GM23338 (cell line): ENCODE measurements around the gene SHISA2. TPM values are rescaled to one million over a fixed set of nuclear protein-coding genes. Genes with fewer than 3 reads are reported as not detected.
A peak's percentile ranks its signal among the peaks of the same experiment; 100 is the strongest.

ENCODE experiments used
- ATAC-seq: fragments of 200-7000 bp; cut with Tn5 transposase; 3 replicates; pipeline ENCODE4 v1.9.1; 2020
- DNase-seq: peaks from one replicate; pipeline ENCODE4 v3.0.0-alpha.2; 2015; ENCODE audit warnings: low spot score
- H2AFZ ChIP-seq: fragments of 200-600 bp; sonication (generic); 2 replicates; pipeline ENCODE4 v1.8.0; 2016; ENCODE audit warnings: antibody characterized with exemption, mild to moderate bottlenecking, moderate library complexity
- H3F3A ChIP-seq: fragments of 200-600 bp; sonication (generic); replicated peaks from 2 replicates; pipeline ENCODE4 v1.8.0; 2017; ENCODE audit warnings: antibody characterized with exemption, mixed run types, low read depth
- H3K27ac ChIP-seq: fragments of 200-600 bp; sonication (generic); 2 replicates; pipeline ENCODE4 v1.6.1; 2016; ENCODE audit warnings: low read depth
- H3K27me3 ChIP-seq: fragments of 200-600 bp; sonication (generic); 2 replicates; pipeline ENCODE4 v1.8.0; 2016; ENCODE audit warnings: mild to moderate bottlenecking, mixed run types, moderate library complexity; ENCODE audit not compliant: insufficient read depth
- H3K36me3 ChIP-seq: fragments of 200-600 bp; sonication (generic); 2 replicates; pipeline ENCODE4 v1.8.0; 2016; ENCODE audit warnings: mild to moderate bottlenecking; ENCODE audit not compliant: insufficient read depth
- H3K4me1 ChIP-seq: fragments of 200-600 bp; sonication (generic); 2 replicates; pipeline ENCODE4 v1.8.0; 2016; ENCODE audit warnings: mild to moderate bottlenecking, moderate library complexity; ENCODE audit not compliant: insufficient read depth
- H3K4me2 ChIP-seq: fragments of 200-600 bp; sonication (generic); 2 replicates; pipeline ENCODE4 v1.7.1; 2017; ENCODE audit warnings: mixed run types
- H3K4me3 ChIP-seq: fragments of 200-600 bp; sonication (generic); 2 replicates; pipeline ENCODE4 v1.6.1; 2016; ENCODE audit warnings: mixed run types
- H3K79me2 ChIP-seq: fragments of 200-600 bp; sonication (generic); replicated peaks from 2 replicates; pipeline ENCODE4 v1.8.0; 2017; ENCODE audit warnings: mild to moderate bottlenecking; ENCODE audit not compliant: insufficient read depth
- H3K9me2 ChIP-seq: fragments of 200-600 bp; sonication (generic); 2 replicates; pipeline ENCODE4 v1.8.0; 2017; ENCODE audit not compliant: insufficient read depth
- H4K20me1 ChIP-seq: fragments of 200-600 bp; sonication (generic); replicated peaks from 2 replicates; pipeline ENCODE4 v1.8.0; 2017; ENCODE audit warnings: mild to moderate bottlenecking; ENCODE audit not compliant: insufficient read depth
- H3K27ac Mint-ChIP-seq: 2 replicates; pipeline ENCODE4 v1.8.0; 2020; ENCODE audit warnings: inconsistent platforms, mild to moderate bottlenecking, moderate library complexity, mixed read lengths
- H3K27me3 Mint-ChIP-seq: 3 replicates; pipeline ENCODE4 v1.8.0; 2022; ENCODE audit warnings: low read depth, mild to moderate bottlenecking, moderate library complexity, mixed read lengths, inconsistent platforms; ENCODE audit not compliant: insufficient read depth, poor library complexity
- H3K36me3 Mint-ChIP-seq: 3 replicates; pipeline ENCODE4 v1.8.0; 2021; ENCODE audit warnings: low read depth, mild to moderate bottlenecking, inconsistent platforms, moderate library complexity, mixed read lengths
- H3K4me1 Mint-ChIP-seq: 3 replicates; pipeline ENCODE4 v1.8.0; 2020; ENCODE audit warnings: mild to moderate bottlenecking, inconsistent platforms, mixed read lengths
- H3K4me3 Mint-ChIP-seq: 3 replicates; pipeline ENCODE4 v1.8.0; 2021; ENCODE audit warnings: moderate library complexity, mild to moderate bottlenecking, inconsistent platforms, mixed read lengths
- H3K9me3 Mint-ChIP-seq: 3 replicates; pipeline ENCODE4 v1.8.0; 2020; ENCODE audit warnings: moderate library complexity, mild to moderate bottlenecking, inconsistent platforms, mixed read lengths
- CTCF ChIP-seq, 2 experiments: fragments of 200-600 bp in 1 of 2; sonication (generic) in 1 of 2; conservative IDR thresholded peaks; 2 replicates each; pipeline versions ENCODE4 v1.5.1 to v1.6.1; 2016 to 2017; ENCODE audit warnings: antibody characterized with exemption in 2 of 2, low read depth in 2 of 2, mild to moderate bottlenecking in 2 of 2, moderate library complexity in 1 of 2
- NANOG ChIP-seq: IDR thresholded peaks from 2 replicates; pipeline ENCODE4 v1.6.1; 2016; ENCODE audit warnings: antibody characterized with exemption, borderline replicate concordance
- POLR2AphosphoS5 ChIP-seq: IDR thresholded peaks from 2 replicates; pipeline ENCODE4 v1.6.1; 2016; ENCODE audit warnings: antibody characterized with exemption, low read depth
- STAT1 ChIP-seq: IDR thresholded peaks from one replicate; pipeline ENCODE4 v1.6.1; 2016; ENCODE audit warnings: antibody characterized with exemption; ENCODE audit not compliant: unreplicated experiment
- ZNF114 ChIP-seq: fragments of 250-450 bp; sonication (Bioruptor Pico); IDR thresholded peaks from 2 replicates; pipeline ENCODE4 v1.5.0; 2020; ENCODE audit warnings: mild to moderate bottlenecking, moderate library complexity
- ZNF331 ChIP-seq: fragments of 250-450 bp; sonication (Bioruptor Pico); IDR thresholded peaks from 2 replicates; pipeline ENCODE4 v1.5.0; 2020; ENCODE audit warnings: low read depth, mild to moderate bottlenecking, moderate library complexity
- ZNF462 ChIP-seq: fragments of 250-450 bp; sonication (Bioruptor Pico); IDR thresholded peaks from 2 replicates; pipeline ENCODE4 v1.5.0; 2020; ENCODE audit warnings: mild to moderate bottlenecking, moderate library complexity
- polyA plus RNA-seq: library from polyadenylated mRNA; unstranded; fragments of >200 nt; fragmentation: Nextera tagmentation; extraction: Ambion mirVana; gene quantifications from 2 replicates; pipeline ENCODE4 v1.2.1, GENCODE V29; 2016
- total RNA-seq: library from RNA; depleted of rRNA; stranded (reverse); fragments of >200 nt; shearing (Covaris generic); gene quantifications from 2 replicates; pipeline ENCODE4 v1.2.3, GENCODE V29; 2014

Gene SHISA2
- total and polyA plus RNA-seq, 2 experiments from 2014 or later = 17.9 to 37.4 TPM

- TF ChIP-seq CTCF (conservative IDR thresholded peaks at IDR 0.05; ENCODE audit: low read depth in 2 of 2) (peak; percentile 85 to 94), ZNF114 (CRISPR knock-in tag) (no peak)
- H3K4me1 ChIP-seq = 0 out of 2 replicates have a peak, but pooled peaks cover 2% of the 10 kb centered on the region
- H3K27me3 ChIP-seq = no peaks in the 10 kb centered on the region
- H3K36me3 ChIP-seq = no peaks in the 10 kb centered on the region
- no peaks in the 10 kb centered on the region for H4K20me1 ChIP-seq
- H2AFZ ChIP-seq = no peak overlapping the region
- ATAC-seq (peak; percentile 77), DNase-seq (peak; percentile 74)
- Mint-ChIP-seq H3K36me3 (no peaks in the 10 kb centered on the region), H3K9me3 (no peaks in the 10 kb centered on the region), H3K4me3 (no peak overlapping the region), H3K4me1 (peaks cover 12% of the 10 kb centered on the region), H3K27me3 (peaks cover 4% of the 10 kb centered on the region), H3K27ac (no peak overlapping the region)
- H3K27ac ChIP-seq = no peak overlapping the region
- H3F3A ChIP-seq = no peaks in the 10 kb centered on the region
- H3K9me2 ChIP-seq = no peaks in the 10 kb centered on the region
- H3K4me2 ChIP-seq = no peak overlapping the region
- H3K79me2 ChIP-seq = no peaks in the 10 kb centered on the region
- no peak overlapping the region for H3K4me3 ChIP-seq
Observed at GRCh38 chr13:26062853-26063444, 11.1 kb upstream of the SHISA2 start.

GRCh38 chr13:26061947-26062346, 10.1 kb upstream of the SHISA2 start:
- Histone ChIP-seq H3K4me2 (no peak overlapping the region), H2AFZ (peak overlapping the region; percentile 96), H3K27ac (no peak overlapping the region), H3K4me1 (0 out of 2 replicates have a peak, but pooled peaks cover 2% of the 10 kb centered on the region), H3K36me3 (no peaks in the 10 kb centered on the region), H3K79me2 (no peaks in the 10 kb centered on the region), H4K20me1 (no peaks in the 10 kb centered on the region), H3K9me2 (no peaks in the 10 kb centered on the region), H3K27me3 (no peaks in the 10 kb centered on the region), H3K4me3 (no peak overlapping the region), H3F3A (no peaks in the 10 kb centered on the region)
- H3K4me3 Mint-ChIP-seq = no peak overlapping the region
- DNase-seq (no peak), ATAC-seq (no peak)
- H3K27me3 Mint-ChIP-seq = peaks cover 4% of the 10 kb centered on the region
- H3K36me3 Mint-ChIP-seq = no peaks in the 10 kb centered on the region
- H3K4me1 Mint-ChIP-seq = peaks cover 12% of the 10 kb centered on the region
- H3K9me3 Mint-ChIP-seq = no peaks in the 10 kb centered on the region
- H3K27ac Mint-ChIP-seq = no peak overlapping the region
- TF ChIP-seq ZNF462 (CRISPR knock-in tag) (no peak), ZNF331 (CRISPR knock-in tag) (no peak), CTCF (conservative IDR thresholded peaks at IDR 0.05; ENCODE audit: low read depth in 2 of 2) (no peak), STAT1 (no peak), NANOG (no peak), ZNF114 (CRISPR knock-in tag) (no peak), POLR2AphosphoS5 (no peak)
